Measurements from ENCODE around the gene HHLA2.

Gene HHLA2

GRCh38 chr3:108300103-108300849 is 3.9 kb downstream of the HHLA2 start:
- no peak for DNase-seq (ENCODE audit: low read depth in 2 of 2)

DNA sequence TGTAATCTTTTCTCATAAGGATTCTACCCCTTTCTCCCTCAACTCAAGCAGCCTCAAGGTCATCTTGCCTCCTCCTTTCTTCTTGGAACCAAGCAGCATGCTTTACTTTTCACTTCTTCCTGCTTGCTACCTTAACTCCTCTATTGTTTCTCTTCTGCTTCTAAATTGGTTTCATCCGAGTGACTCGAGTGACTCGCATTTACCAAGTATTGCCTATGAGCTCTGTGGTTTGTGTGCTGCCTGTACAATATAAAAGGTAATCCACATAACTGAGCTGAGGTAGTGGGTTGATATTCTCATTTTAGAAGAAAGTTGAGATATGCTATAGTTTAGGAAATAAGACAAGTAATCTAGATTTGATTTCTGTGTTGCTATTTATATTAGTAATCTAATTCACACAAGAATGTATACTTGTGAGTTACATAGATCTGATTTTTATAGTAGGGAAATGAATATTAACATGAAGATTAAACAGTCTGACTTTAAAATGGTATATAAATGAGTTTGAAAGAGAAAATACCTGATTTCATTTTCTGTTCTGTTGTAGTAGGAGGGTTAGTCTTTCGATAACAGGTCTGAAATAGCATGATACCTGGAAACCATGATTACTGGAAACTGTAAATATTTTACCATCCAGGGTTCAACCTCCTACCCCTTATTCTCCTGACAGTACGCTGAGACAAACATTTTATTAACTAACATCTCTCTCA is 5.5 kb downstream of the HHLA2 start:
- no peak for DNase-seq (ENCODE audit: low read depth in 2 of 2)

DNA sequence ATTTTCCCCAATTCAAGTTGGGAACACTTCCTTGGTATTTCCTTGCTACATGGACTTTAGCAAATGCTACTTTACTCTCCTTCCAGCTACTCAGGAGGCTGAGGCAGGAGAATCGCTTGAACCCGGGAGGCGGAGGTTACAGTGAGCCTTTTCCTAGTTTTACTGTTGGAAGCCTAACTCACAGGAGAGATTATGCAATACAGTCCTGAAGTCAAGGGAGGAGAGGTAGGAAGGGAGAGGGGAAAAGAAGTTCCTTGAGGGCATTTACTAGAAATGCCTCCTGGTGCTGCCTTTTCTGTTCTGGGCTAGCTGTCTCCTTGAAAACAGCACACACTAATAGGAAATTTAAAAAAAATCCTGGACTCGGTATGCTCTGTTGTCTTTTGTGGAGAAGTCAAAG is 6.2 kb downstream of the HHLA2 start:
- no peak for DNase-seq (ENCODE audit: low read depth in 2 of 2)

GRCh38 chr3:108305484-108306172 is 9.3 kb downstream of the HHLA2 start:
- DNase-seq (ENCODE audit: low read depth in 2 of 2) = no peak

GRCh38 chr3:108311797-108312196 is 15.4 kb downstream of the HHLA2 start:
- no peak for DNase-seq (ENCODE audit: low read depth in 2 of 2)

GRCh38 chr3:108312656-108313055 is 16.3 kb downstream of the HHLA2 start:
- DNase-seq (ENCODE audit: low read depth in 2 of 2) = no peak

GRCh38 chr3:108315767-108316301 is 19.5 kb downstream of the HHLA2 start:
- DNase-seq (ENCODE audit: low read depth in 2 of 2) = no peak

GRCh38 chr3:108319428-108320082 is 23.2 kb downstream of the HHLA2 start:
- DNase-seq (ENCODE audit: low read depth in 2 of 2) = no peak

DNA sequence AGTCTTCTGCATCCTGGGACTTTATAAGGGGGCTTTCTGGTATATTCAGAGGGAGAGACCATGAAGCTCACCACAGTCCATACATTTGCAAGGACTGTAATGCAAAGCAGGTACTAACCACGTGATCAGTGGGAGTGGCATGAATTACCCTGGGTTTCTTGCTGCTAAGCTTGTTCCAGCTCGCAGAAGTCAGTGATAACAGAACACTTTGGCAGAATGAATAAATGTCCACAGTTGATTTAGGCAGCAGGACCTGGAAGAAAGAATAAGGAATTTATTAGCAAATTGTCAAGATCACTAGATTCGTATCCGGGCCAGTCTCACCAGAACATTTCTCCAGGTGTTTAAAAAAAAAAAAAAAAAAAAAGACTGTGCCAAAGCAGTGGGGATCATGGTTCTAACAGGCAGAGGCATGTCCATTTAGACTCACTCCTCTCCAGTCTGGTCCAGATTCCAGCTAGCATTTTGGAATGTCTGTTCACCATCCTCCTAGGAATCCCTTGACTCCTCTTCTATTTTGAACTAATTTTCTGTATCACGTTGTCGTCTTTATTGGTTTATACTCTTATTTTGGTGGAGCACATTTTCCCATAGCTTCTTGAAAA is 24.5 kb downstream of the HHLA2 start:
- DNase-seq (ENCODE audit: low read depth in 2 of 2) = no peak

DNA sequence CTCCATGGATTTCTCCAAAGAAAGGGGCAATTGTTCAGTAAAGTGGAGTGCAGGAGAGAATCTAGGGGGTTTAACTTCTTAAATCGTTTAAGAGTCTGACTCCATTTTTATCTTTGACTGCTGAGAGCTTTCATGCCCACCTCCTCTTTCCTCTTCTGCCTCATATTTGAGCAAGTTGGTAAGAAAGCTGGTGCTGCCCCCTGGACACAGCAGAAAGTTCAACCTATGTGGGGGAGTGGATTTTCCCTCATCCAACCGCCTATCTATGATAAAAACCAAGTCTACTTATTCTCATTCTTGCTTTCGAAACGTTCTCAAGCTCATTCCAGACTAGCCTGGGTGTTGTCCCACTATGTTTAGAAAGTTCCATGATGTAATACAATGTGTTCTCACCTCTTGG is 26.0 kb downstream of the HHLA2 start:
- no peak for DNase-seq (ENCODE audit: low read depth in 2 of 2)

GRCh38 chr3:108324177-108324576 is 27.8 kb downstream of the HHLA2 start:
- no peak for DNase-seq (ENCODE audit: low read depth in 2 of 2)

DNA sequence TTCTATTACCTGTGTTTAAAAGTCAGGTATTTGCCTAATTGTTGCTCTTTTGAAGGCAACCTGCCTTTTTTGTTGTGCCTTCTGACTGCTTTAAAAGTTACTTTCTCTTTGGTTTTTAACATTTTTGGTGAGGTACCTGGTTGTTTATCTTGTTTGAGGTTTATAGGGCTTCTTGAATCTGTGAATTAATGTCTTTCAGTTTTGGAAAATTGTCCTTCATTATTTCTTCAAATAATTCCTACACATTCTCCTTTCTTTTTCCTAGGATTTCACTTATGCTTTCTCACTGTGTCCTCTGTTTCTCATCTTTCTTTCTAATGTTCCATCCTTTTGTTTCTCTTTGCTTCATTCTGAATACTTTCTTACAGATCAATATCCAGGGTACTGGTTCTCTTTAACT is 30.8 kb downstream of the HHLA2 start:
- DNase-seq (ENCODE audit: low read depth in 2 of 2) = no peak

- no peak for DNase-seq (ENCODE audit: low read depth in 2 of 2)
Measured at GRCh38 chr3:108328821-108329486, 32.6 kb downstream of the HHLA2 start.

DNA sequence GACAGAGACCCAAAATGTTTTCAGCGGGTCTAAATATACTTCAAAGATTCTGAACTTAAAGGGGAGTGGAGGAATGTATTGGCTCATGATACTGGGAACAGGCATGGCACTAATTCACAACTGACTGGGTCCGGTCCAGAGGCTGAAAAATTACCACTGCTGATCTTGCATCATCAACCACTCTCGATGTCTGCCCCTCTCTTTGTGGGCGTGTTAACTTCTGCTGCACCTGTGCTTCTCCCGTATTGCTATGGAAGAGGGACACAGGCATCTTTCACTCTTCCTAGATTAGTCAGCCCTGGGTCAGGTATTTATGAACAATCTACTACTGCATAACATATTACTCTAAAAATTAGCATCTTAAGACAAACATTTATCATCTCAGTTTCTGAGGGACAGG is 33.2 kb downstream of the HHLA2 start:
- DNase-seq (ENCODE audit: low read depth in 2 of 2) = no peak

GRCh38 chr3:108329947-108330346 is 33.6 kb downstream of the HHLA2 start:
- DNase-seq (ENCODE audit: low read depth in 2 of 2) = no peak

GRCh38 chr3:108331792-108332191 is 35.4 kb downstream of the HHLA2 start:
- no peak for DNase-seq (ENCODE audit: low read depth in 2 of 2)

DNA sequence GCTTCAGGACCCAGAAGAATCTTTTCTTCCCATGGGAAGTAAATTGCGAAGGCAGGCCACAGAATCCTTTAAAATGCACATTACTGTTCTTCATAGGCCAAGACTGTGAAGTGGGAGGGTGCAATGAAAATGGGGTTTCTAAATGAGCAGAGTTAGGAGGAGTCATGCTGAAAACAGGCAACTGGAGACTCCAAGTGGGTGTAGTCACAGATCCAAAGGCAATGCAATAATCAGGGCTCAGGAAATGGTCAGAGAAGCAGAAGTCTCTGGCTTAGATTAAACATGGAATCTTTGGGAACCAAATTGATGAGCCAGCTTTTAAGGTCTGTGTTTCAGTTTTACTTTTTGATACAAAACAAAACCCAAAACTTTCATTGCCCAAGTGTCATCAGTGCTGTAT is 37.6 kb downstream of the HHLA2 start:
- DNase-seq (ENCODE audit: low read depth in 2 of 2) = no peak

DNA sequence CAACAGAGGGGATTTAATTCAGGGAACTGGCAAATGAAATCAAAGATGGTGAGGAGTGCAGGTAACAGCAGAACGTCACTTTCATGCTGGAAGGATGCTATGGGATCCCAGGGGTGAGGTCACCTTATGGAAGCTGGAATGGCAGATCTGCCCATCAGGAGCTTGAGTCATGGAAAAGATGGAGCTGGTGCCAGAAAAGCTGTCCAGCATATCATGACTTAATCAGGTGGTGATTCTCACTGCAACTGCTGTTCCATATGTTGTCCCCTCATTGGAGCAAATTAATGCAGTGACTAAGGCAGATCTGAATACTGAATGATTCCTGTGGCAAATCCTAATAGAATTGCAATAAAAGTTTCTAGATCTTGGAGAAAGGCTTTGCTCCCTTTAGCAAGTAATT is 38.4 kb downstream of the HHLA2 start:
- no peak for DNase-seq (ENCODE audit: low read depth in 2 of 2)

GRCh38 chr3:108338901-108339545 is 42.7 kb downstream of the HHLA2 start:
- no peak for DNase-seq (ENCODE audit: low read depth in 2 of 2)

- no peak for DNase-seq (ENCODE audit: low read depth in 2 of 2)
Measured at GRCh38 chr3:108341911-108342310, 45.6 kb downstream of the HHLA2 start.

All from stimulated activated CD4-positive, alpha-beta T cell treated with anti-CD3 and anti-CD28 coated beads, Interleukin-12 subunit alpha, Interleukin-12 subunit beta, amount 100 ng/mL, for 24 hours (primary cell).